Measurements from ENCODE around the gene WEE1. TPM values are rescaled to one million over a fixed set of nuclear protein-coding genes. Genes with fewer than 3 reads are reported as not detected.

WEE1 gene
- total and polyA plus RNA-seq, 10 of the 15 experiments (the other 5 are each of a cell fraction or from before 2014, with no cell fraction given) = 13.8 to 69.5 (median 45.4) TPM

GRCh38 chr11:9570313-9571025 is 3.0 kb upstream of the WEE1 start:
- H3K27me3 ChIP-seq (replicated peaks in 1 of 2; ENCODE audit: control insufficient read depth in 2 of 2, insufficient read depth in 2 of 2, low read length in 1 of 2) = no peaks in the 10 kb centered on the region
- no TSS peak for BruUV-seq (replicated peaks)
- no peak for FAIRE-seq
- POLR2A ChIA-PET = interaction anchor here (0.7 kb wide), 1 partner anchor 26 kb away, joined by 3 read pairs; no protein-coding TSS in a partner anchor
- H3K4me1 ChIP-seq (ENCODE audit: control insufficient read depth, insufficient read depth, low read length) = peaks cover 16% of the 10 kb centered on the region; the same call in 1 of the 2 replicates
- TF ChIP-seq IRF4 (IDR thresholded peaks at IDR 0.05; ENCODE audit: low read depth, low read length) (no peak), NR2C2 (IDR thresholded peaks at IDR 0.05; ENCODE audit: borderline replicate concordance, control insufficient read depth, insufficient read length, low read depth) (no peak), SREBF2 (IDR thresholded peaks at IDR 0.05; ENCODE audit: low read length) (no peak), CBX3 (IDR thresholded peaks at IDR 0.05; ENCODE audit: borderline replicate concordance, low read depth) (no peak), CTCF (IDR thresholded peaks at IDR 0.05 in 2 of 3, conservative IDR thresholded peaks at IDR 0.05 in 1 of 3; ENCODE audit: control insufficient read depth in 2 of 3, extremely low read depth in 1 of 3, insufficient read depth in 1 of 3, low read depth in 3 of 3, low read length in 3 of 3) (no peak), CBFB (IDR thresholded peaks at IDR 0.05; ENCODE audit: low read depth) (no peak)
- intact Hi-C loops (cut with micrococcal nuclease; ENCODE audit: unreplicated experiment) (no loop called here), in situ Hi-C loops (cut with MboI) (no loop called here)
- no peaks in the 10 kb centered on the region for H4K20me1 ChIP-seq (ENCODE audit: control insufficient read depth, insufficient read depth)
- no peak overlapping the region for H3K4me2 ChIP-seq (ENCODE audit: control insufficient read depth, insufficient read depth)
- H2AFZ ChIP-seq (ENCODE audit: control insufficient read depth, low read depth, low read length) = no peak overlapping the region
- H3K27ac ChIP-seq (ENCODE audit: control insufficient read depth, insufficient read depth) = no peak overlapping the region
- H3K36me3 ChIP-seq (ENCODE audit: control insufficient read depth in 2 of 2, insufficient read depth in 2 of 2, low read length in 1 of 2) = no peaks in the 10 kb centered on the region
- no peak overlapping the region for H3K4me3 ChIP-seq
- H3K79me2 ChIP-seq (ENCODE audit: control insufficient read depth, insufficient read depth, low read length) = peaks cover 21% of the 10 kb centered on the region
- no peak for DNase-seq (ENCODE audit: low read depth, low spot score)
- no peak for ATAC-seq
- SMC1A ChIA-PET (ENCODE audit: uncharacterized antibody, unreplicated experiment) = no interaction called here
- WGBS (ENCODE audit: insufficient coverage, insufficient replicate concordance, low lambda C conversion rate, missing lambda C conversion rate) = 69% methylated on average over 9 of the region's 9 CpGs
- no peak overlapping the region for H3K9ac ChIP-seq (ENCODE audit: control insufficient read depth, insufficient read depth, low read length)
- CTCF ChIA-PET = interaction anchor here (0.8 kb wide), 1 partner anchor 43 kb away, joined by 3 read pairs; no protein-coding TSS in a partner anchor
- no peaks in the 10 kb centered on the region for H3K9me3 ChIP-seq (replicated peaks; ENCODE audit: control insufficient read depth, insufficient read depth, low read length)
- RAD21 ChIA-PET (ENCODE audit: unreplicated experiment) = interaction anchor here (0.8 kb wide), 1 partner anchor 30 kb away, joined by 3 read pairs; no protein-coding TSS in a partner anchor

All from GM12878 (cell line).